Activated effector memory CD4-positive, alpha-beta T cell treated with anti-CD3 and anti-CD28 coated beads, Interleukin-2, amount 50 U/mL, for 16 hours (primary cell): ENCODE data around the gene CYP2C19.
"Not testable (repeated sequence)": the region's sequence is repeated elsewhere in the genome, so short reads cannot be mapped to it uniquely, and the experiment has no call there.

Experiments
- DNase-seq: peaks from one replicate; pipeline ENCODE4 v3.0.0-alpha.2; 2020

CYP2C19 gene

DNA sequence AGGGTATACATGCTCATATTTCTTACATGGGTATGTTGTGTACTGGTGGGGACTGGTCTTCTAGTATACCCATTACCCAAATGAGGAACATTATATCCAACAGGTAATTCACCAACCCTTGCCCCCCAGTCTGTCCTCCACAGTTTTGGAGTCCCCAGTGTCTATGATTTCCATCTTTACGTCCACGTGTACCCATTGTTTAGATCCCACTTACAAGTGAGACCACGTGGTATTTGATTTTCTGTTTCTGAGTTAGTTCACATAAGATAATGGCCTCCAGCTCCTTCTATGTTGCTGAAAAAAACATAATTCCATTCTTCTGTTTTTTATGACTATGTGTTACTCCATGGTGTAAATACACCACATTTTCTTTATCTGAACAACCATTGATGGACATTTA is 126.6 kb downstream of the CYP2C19 start:
- DNase-seq, result no peak

DNA sequence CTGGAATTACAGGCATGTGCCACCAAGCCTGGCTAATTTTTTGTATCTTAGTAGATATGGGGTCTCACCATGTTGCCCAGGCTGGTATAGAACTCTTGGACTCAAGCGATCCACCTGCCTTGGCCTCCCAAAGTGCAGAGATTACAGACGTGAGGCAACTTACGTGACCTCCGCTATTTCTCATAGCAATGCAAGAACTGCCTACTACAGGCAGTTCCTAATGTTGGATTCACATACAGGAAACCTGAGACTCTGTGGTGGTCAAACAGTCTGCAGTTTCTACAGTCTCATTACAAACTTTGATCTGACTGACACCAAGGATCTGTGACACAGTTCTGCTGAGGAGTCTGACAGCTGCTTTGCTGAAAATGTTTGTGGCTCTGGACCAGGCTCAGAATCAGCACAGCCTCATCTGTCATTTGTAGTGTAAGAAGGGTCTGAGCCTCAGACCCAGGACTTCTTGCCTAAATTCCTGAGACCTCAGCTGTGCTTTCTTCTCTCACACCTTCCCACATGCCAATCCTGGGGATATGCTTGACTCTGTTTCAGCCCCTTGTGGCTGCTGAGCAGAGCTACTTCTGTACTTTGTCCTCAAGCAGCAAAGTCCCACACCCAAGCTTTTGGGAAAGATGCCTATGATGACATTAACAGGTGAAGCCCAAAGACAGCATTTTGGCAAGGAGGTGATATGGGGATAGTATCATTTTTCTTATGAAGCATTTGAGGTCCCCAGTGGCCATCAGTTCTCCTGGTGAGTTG is 128.0 kb downstream of the CYP2C19 start:
- DNase-seq, result no peak

DNA sequence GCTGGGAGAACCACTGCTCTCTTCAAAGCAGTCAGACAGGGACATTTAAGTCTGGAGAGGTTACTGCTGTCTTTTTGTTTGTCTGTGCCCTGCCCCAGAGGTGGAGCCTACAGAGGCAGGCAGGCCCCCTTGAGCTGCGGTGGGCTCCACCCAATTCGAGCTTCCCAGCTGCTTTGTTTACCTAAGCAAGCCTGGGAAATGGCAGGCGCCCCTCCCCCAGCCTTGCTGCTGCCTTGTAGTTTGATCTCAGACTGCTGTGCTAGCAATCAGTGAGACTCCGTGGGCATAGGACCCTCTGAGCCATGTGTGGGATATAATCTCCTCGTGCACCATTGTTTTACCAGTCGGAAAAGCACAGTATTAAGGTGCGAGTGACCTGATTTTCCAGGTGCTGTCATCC is 135.9 kb downstream of the CYP2C19 start:
- DNase-seq, result not testable (repeated sequence)

DNA sequence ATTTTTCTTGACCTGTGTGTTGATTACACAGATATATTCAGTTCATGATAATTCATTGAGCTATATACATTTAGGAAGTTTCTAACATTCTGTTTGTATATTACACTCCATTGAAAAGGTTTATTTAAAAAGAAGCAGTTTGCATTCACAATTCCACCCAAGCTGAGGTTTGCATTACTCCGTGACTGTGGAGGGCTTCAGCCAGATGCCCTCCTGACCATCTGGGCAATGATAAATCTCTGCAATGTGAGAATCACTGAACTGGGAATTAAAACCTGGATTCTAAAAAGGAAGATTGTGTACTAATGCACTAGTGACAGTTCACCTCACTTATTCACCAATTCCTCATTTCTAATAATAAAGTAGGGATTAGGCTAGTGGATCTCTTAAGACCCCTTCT is 139.6 kb downstream of the CYP2C19 start:
- no peak for DNase-seq

DNA sequence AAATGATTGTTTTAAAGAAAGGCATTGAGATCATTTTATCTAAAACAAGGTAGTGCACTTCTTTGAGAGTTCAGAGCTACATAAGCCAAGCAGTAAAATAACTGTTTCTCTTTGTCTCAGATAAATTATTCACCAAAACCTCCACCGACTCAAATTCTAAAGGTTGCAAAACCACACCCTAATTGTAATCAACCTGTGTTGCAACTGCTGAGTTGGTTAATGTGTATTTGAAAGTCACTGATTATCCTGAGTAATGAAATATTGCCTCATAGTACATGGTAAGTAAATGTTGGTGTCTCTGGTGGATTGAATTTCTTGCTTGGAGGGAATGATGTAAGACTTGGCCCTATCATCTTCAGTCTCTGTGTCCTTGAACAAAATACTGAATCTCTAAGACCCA is 140.1 kb downstream of the CYP2C19 start:
- no peak for DNase-seq
